UCSD-AML1 (cell line): ENCODE data around the gene ETNK1.
"Not testable (repeated sequence)": the region's sequence is repeated elsewhere in the genome, so short reads cannot be mapped to it uniquely, and the experiment has no call there.

ENCODE experiments used
- DNase-seq: peaks from one replicate; lab custom pipeline; 2025; ENCODE audit not compliant: unreplicated experiment; lab: John Stamatoyannopoulos, UW

ETNK1 gene

GRCh38 chr12:22624870-22625761 lies at the start of gene ETNK1:
TSS of gene ETNK1 (plus strand) at chr12:22625171. CDS start at chr12:22625431, 260 bp downstream.
- DNase-seq: peak; percentile 89

- DNase-seq: no peak
These were observed 48.9 kb upstream of the ETNK1 start for GRCh38 chr12:22576065-22576464.

- no peak for DNase-seq
These were observed 48.5 kb upstream of the ETNK1 start for GRCh38 chr12:22576473-22576872.

- DNase-seq: no peak
These were observed 47.3 kb upstream of the ETNK1 start for GRCh38 chr12:22577667-22578066.

- DNase-seq: no peak
These were observed 46.6 kb upstream of the ETNK1 start for GRCh38 chr12:22578328-22578727.

- DNase-seq: no peak
These were observed 36.2 kb upstream of the ETNK1 start for GRCh38 chr12:22588817-22589216.

GRCh38 chr12:22593864-22594263 lies 31.1 kb upstream of the ETNK1 start:
- no peak for DNase-seq

GRCh38 chr12:22597539-22597938 lies 27.4 kb upstream of the ETNK1 start:
- DNase-seq: not testable (repeated sequence)

- no peak for DNase-seq
These were observed 26.7 kb upstream of the ETNK1 start for GRCh38 chr12:22598141-22598762.

GRCh38 chr12:22598763-22599161 lies 26.2 kb upstream of the ETNK1 start:
- no peak for DNase-seq

GRCh38 chr12:22600181-22600580 lies 24.8 kb upstream of the ETNK1 start:
- DNase-seq: no peak

GRCh38 chr12:22609501-22609900 lies 15.5 kb upstream of the ETNK1 start:
- DNase-seq: no peak

GRCh38 chr12:22610131-22610530 lies 14.8 kb upstream of the ETNK1 start:
- no peak for DNase-seq

- not testable (repeated sequence) for DNase-seq
These were observed 12.1 kb upstream of the ETNK1 start for GRCh38 chr12:22612822-22613221.

- DNase-seq: no peak
These were observed 8.9 kb upstream of the ETNK1 start for GRCh38 chr12:22615963-22616501.

- DNase-seq: no peak
These were observed 7.3 kb upstream of the ETNK1 start for GRCh38 chr12:22617630-22618029.

- no peak for DNase-seq
These were observed 462 bp upstream of the ETNK1 start for GRCh38 chr12:22624548-22624869.

- peak; percentile 50 for DNase-seq
These were observed 857 bp downstream of the ETNK1 start for GRCh38 chr12:22625762-22626294.

- no peak for DNase-seq
These were observed 1.4 kb downstream of the ETNK1 start for GRCh38 chr12:22626406-22626805.

GRCh38 chr12:22627371-22627770 lies 2.4 kb downstream of the ETNK1 start:
- no peak for DNase-seq

GRCh38 chr12:22628228-22628627 lies 3.3 kb downstream of the ETNK1 start:
- DNase-seq: no peak

- DNase-seq: no peak
These were observed 7.0 kb downstream of the ETNK1 start for GRCh38 chr12:22631863-22632463.
